GM23248 (cell line): ENCODE results near the gene CDKN2AIP.

Source experiments
- EZH2 ChIP-seq: fragments of 200-600 bp; sonication (generic); IDR thresholded peaks from 2 replicates; pipeline ENCODE4 v1.6.1; 2018; ENCODE audit warnings: antibody characterized with exemption, mild to moderate bottlenecking; ENCODE audit not compliant: insufficient read depth, poor library complexity, severe bottlenecking
- EZH2phosphoT487 ChIP-seq: fragments of 200-600 bp; sonication (generic); IDR thresholded peaks from 2 replicates; pipeline ENCODE4 v1.6.1; 2018; ENCODE audit warnings: antibody characterized with exemption, moderate library complexity, mild to moderate bottlenecking, low read depth; ENCODE audit not compliant: insufficient read depth

GRCh38 chr4:183478926-183479325, 34.5 kb downstream of the CDKN2AIP start:
- TF ChIP-seq EZH2phosphoT487 (no peak), EZH2 (no peak)
